ENCODE measurements around the gene PSME4. TPM values are rescaled to one million over a fixed set of nuclear protein-coding genes. Genes with fewer than 3 reads are reported as not detected.

The PSME4 gene, protein sequence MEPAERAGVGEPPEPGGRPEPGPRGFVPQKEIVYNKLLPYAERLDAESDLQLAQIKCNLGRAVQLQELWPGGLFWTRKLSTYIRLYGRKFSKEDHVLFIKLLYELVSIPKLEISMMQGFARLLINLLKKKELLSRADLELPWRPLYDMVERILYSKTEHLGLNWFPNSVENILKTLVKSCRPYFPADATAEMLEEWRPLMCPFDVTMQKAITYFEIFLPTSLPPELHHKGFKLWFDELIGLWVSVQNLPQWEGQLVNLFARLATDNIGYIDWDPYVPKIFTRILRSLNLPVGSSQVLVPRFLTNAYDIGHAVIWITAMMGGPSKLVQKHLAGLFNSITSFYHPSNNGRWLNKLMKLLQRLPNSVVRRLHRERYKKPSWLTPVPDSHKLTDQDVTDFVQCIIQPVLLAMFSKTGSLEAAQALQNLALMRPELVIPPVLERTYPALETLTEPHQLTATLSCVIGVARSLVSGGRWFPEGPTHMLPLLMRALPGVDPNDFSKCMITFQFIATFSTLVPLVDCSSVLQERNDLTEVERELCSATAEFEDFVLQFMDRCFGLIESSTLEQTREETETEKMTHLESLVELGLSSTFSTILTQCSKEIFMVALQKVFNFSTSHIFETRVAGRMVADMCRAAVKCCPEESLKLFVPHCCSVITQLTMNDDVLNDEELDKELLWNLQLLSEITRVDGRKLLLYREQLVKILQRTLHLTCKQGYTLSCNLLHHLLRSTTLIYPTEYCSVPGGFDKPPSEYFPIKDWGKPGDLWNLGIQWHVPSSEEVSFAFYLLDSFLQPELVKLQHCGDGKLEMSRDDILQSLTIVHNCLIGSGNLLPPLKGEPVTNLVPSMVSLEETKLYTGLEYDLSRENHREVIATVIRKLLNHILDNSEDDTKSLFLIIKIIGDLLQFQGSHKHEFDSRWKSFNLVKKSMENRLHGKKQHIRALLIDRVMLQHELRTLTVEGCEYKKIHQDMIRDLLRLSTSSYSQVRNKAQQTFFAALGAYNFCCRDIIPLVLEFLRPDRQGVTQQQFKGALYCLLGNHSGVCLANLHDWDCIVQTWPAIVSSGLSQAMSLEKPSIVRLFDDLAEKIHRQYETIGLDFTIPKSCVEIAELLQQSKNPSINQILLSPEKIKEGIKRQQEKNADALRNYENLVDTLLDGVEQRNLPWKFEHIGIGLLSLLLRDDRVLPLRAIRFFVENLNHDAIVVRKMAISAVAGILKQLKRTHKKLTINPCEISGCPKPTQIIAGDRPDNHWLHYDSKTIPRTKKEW (N-terminal part only)
- total RNA-seq (2021), result 77.3 and 87.4 TPM in 2 replicates
- long read RNA-seq, partial matches to known transcripts, result 27 of 36 reads
- long read RNA-seq, other reads (novel, unspliced or antisense), result 9 of 36 reads

DNA sequence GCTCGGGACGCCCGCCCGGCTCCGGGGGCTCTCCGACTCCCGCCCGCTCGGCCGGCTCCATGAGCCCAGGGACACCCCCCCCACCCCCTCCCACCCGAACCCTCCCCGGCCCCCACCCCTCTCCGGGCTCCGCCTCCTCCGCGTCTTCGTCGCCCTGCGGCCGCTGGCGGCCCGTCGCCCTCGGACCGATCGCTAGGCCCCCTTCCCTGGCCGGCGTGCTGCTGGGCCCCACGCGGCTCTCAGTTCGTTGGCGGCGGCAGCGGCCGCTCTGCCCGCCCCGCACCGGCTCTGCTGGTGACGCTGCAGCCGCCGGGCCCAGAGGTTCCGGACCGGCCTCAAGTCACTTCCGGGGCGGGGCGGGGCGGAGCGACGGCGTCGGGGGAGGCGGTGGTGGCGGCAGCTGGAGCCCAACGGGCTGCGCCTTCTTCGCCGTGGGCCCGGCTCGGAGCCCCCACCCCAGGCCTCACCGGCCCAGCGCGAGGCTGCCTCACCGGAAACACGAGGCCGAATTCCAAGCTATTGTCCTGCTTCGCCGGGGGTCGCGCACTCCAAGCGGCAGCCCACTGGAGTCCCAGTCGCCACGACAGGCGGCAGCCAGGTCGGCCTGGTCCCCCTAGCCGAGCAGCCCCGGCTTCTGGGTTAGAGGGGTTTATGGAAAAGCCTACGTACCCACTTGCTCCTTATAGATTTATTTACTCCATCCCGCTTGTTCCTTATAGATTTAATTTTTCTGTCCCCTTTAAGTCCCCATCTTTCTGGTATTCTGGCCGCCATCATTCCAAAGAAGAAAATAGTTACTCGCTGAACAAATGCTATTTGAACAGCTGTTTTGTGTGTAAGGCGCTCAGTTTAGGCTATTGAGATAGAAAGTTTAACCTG is at the start of gene PSME4:
TSS of gene PSME4 (minus strand) at position 270 of the 879 bp plus-strand sequence. CDS start at position 61, 209 bp downstream.
- H2BK120ac ChIP-seq (ENCODE audit: low read depth, low read length, poor library complexity, severe bottlenecking), result peak within 1 kb of the TSS; percentile 83
- no peaks in the 10 kb centered on the region for H3K27me3 ChIP-seq (ENCODE audit: insufficient read depth, low read length)
- peak within 1 kb of the TSS; percentile 88 for H3K4me2 ChIP-seq (ENCODE audit: insufficient read depth, insufficient read length, low read length)
- no peaks in the 10 kb centered on the region; the same call in 1 of the 2 replicates for H3K4me1 ChIP-seq (ENCODE audit: insufficient read depth, low read length)
- H3K9ac ChIP-seq (ENCODE audit: extremely low read depth, insufficient read length, low read length), result peak within 1 kb of the TSS; percentile 82
- no peak within 1 kb of the TSS for H2BK20ac ChIP-seq (ENCODE audit: low read depth, low read length, poor library complexity, severe bottlenecking)
- no peak within 1 kb of the TSS for H2BK5ac ChIP-seq (ENCODE audit: insufficient read length, low read length)
- no CpG with 5 or more reads among the region's 81 CpGs for WGBS (ENCODE audit: extremely low coverage, insufficient read length, low lambda C conversion rate)
- H3K27ac ChIP-seq (ENCODE audit: insufficient read length, low read depth, low read length), result peak within 1 kb of the TSS; percentile 77
- Mint-ChIP-seq H3K4me3 (peak within 1 kb of the TSS; percentile 80 to 95), H3K36me3 (ENCODE audit: insufficient read depth in 1 of 3, low read depth in 3 of 3) (peaks cover 10 to 23% (median 11%) of the 10 kb centered on the region in 3 experiments; a peak in 6 of 7 replicates), H3K9me3 (no peaks in the 10 kb centered on the region), H3K27me3 (ENCODE audit: low read depth) (no peaks in the 10 kb centered on the region), H3K27ac (peak within 1 kb of the TSS; percentile 96 to 98 (median 97)), H3K4me1 (peaks cover 20 to 21% of the 10 kb centered on the region in 2 experiments)
- peaks cover 42% of the 10 kb centered on the region; the same call in 1 of the 2 replicates for H3K79me2 ChIP-seq (ENCODE audit: insufficient read depth, low read length)
- no peak within 1 kb of the TSS for H3K56ac ChIP-seq (ENCODE audit: insufficient read length, low read depth, low read length)
- DNase-seq, result peak; percentile 94
- H4K20me1 ChIP-seq (ENCODE audit: control insufficient read depth, insufficient read depth, insufficient read length), result no peaks in the 10 kb centered on the region
- H4K91ac ChIP-seq (ENCODE audit: insufficient read length, low read depth, low read length), result no peak within 1 kb of the TSS
- no peak within 1 kb of the TSS for H4K8ac ChIP-seq (replicated peaks; ENCODE audit: insufficient read length, low read depth, low read length)
- H3K23ac ChIP-seq (ENCODE audit: insufficient read length, low read depth, low read length), result no peak within 1 kb of the TSS
- peak within 1 kb of the TSS; percentile 84 for H3T11ph ChIP-seq (ENCODE audit: low read length)
- no peak within 1 kb of the TSS for H2BK12ac ChIP-seq (ENCODE audit: insufficient read length, low read depth, low read length)
- no peaks in the 10 kb centered on the region for H3K79me1 ChIP-seq (ENCODE audit: insufficient read depth, low read depth, low read length, poor library complexity, severe bottlenecking)
- H4K5ac ChIP-seq (ENCODE audit: insufficient read length, low read depth, low read length), result no peak within 1 kb of the TSS
- TF ChIP-seq, protein P1, sequence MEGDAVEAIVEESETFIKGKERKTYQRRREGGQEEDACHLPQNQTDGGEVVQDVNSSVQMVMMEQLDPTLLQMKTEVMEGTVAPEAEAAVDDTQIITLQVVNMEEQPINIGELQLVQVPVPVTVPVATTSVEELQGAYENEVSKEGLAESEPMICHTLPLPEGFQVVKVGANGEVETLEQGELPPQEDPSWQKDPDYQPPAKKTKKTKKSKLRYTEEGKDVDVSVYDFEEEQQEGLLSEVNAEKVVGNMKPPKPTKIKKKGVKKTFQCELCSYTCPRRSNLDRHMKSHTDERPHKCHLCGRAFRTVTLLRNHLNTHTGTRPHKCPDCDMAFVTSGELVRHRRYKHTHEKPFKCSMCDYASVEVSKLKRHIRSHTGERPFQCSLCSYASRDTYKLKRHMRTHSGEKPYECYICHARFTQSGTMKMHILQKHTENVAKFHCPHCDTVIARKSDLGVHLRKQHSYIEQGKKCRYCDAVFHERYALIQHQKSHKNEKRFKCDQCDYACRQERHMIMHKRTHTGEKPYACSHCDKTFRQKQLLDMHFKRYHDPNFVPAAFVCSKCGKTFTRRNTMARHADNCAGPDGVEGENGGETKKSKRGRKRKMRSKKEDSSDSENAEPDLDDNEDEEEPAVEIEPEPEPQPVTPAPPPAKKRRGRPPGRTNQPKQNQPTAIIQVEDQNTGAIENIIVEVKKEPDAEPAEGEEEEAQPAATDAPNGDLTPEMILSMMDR (conservative IDR thresholded peaks at IDR 0.05), result no peak
- H2AFZ ChIP-seq (ENCODE audit: low read length), result no peak within 1 kb of the TSS
- H3K23me2 ChIP-seq (ENCODE audit: insufficient read length, low read depth, low read length, poor library complexity, severe bottlenecking), result peaks cover 6% of the 10 kb centered on the region
- no peaks in the 10 kb centered on the region for H3K9me3 ChIP-seq (ENCODE audit: control insufficient read depth, low read depth, low read length)
- H3K14ac ChIP-seq (ENCODE audit: insufficient read depth, low read length), result peak within 1 kb of the TSS; percentile 87
- H2BK15ac ChIP-seq (ENCODE audit: low read depth, low read length), result no peak within 1 kb of the TSS
- no peak within 1 kb of the TSS for H2AK5ac ChIP-seq (ENCODE audit: insufficient read length, low read length)
- H3K4ac ChIP-seq (ENCODE audit: low read depth, low read length), result peak within 1 kb of the TSS; percentile 23; the same call in 1 of the 2 replicates
- peak within 1 kb of the TSS; percentile 90 for H3K18ac ChIP-seq (ENCODE audit: insufficient read length, low read depth, low read length)
